Activated CD4-positive, alpha-beta T cell treated with anti-CD3 and anti-CD28 coated beads, Interleukin-2, amount 50 U/mL, for 4 hours (primary cell): ENCODE data around the gene PODN.

Source experiments
- DNase-seq, 2 experiments: peaks; one replicate each; pipeline ENCODE4 v3.0.0-alpha.2; 2020

The PODN gene

DNA sequence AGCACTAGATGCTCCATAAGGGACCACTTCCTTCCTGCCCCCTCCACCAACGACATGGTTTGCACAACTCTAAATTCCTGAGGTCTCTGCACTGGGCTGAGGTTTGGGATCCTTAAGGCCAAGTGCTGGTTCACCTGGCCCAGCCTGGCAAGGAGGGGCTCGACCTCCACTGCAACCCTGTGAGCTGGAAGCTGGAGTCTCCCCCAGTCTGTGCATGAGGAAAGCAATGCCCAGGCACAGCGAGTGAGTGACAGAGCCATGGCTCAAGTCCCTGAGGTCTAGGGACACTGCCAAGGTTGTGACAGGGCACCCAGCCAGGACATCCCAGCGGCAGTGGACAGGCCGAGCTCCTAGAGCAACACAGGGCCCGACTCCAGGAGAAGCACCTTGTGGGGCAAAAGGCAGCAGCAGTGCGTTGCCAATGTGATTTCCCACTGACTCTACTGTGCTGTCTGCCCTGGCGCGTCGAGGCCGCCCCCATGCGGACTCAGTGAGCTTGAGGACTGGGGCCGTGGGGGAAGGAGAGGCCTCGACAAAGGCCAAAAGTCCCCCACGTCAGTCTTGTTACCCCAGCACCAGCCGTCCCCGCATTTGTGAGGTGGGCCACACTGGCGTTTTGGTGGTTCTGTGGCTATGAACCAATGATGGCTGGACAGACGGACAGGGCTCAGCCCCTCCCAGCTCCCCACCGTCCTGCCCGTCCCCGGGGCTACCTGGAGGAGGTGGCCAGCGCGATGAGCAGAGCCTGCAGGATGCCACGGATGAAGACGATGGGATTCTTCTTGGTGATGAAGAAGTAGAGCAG lies 30.0 kb downstream of the PODN start:
- DNase-seq: no peak

DNA sequence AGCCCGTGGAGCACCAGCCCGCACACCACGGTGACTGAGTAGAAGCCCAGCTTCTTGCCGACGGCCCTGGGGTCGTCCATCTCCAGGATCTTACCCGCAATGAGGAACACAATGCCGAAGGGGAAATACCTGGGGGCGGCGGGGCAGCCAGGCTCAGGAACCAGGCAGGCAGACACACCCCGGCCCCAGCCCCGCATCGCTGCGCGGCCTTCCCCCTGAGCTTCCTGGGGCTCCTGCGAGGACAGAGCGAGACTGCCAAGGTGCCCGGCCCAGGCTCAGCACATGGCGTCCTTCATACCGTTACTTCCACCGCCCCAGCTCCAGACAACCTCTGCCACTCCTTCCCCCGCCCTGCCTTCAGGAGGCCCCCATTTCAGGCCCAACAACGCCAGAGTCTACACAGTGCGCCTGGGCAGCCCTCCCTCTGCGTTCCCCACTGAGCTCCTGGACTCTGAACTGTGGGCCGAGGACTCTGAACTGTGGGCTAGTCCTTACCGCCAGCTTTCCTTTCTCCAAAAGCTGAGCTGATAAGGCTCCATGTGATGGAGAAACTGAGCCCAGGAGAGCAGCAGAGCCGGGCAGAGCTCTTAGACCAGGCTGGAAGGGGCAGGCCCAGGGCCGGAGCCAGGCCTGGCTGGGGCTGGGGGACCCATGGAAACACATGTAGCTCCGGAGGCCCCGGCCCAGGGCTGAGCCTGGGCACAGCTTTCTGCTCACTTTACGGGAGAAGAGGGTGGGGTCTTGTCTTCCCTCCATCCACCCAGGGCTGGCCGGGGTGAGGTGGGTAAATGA lies 30.8 kb downstream of the PODN start:
- DNase-seq: no peak

GRCh38 chr1:53093451-53093754 lies 31.4 kb downstream of the PODN start:
- DNase-seq: no peak

DNA sequence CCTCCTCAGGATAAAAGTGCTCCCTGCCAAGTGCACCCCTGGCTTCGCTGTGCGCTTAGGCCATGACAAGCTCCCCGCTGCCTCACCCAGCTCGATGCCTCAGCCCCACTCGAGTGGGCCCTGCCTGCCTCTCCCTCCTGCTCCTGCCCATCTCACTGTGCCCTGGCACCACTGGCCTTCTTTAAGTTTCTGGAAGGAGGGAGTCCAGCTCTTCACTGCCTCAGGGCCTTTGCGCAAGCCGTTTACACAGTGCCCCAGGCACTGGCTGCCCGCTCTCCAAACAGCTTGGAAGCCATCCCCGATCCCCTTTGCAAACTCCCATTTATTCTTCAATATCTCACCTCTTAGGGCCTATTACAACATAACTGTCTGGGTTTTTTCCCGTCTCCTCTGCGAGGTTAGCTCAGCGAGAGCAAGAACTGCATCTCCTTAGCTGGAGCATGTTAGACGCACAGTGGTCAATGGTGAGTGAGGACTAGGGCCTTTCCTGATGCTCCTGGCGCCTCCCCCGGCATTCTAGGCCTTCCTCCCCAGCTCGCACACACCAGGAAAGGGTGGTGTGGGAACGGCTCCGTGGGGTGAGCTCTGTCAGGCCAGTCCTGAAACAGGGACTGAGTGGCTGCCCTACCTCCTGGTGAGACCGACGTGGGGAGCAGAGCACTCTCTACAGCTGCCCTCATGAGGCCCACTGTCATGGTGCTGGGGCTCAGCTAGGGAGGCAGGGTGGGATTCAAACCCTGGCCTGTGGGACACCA lies 31.9 kb downstream of the PODN start:
- DNase-seq: no peak

DNA sequence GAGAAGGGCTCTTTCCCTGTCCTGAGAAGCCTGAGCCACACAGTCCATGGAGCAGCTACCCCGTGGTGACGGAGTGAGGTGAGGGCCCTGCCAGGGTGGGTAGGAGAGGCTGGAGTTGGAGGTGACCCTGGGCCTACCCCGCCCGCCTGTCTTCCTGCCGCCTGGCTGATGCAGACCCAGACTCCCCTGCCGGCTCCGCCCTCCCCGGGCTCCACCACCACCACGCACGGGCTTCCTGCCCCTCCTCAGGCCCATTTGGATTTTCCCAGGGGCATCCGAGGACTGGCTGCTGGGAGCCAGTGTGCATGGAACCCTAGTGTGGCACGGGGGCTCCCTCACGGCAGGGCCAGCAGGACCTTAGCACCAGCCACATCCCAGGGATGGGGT lies 32.5 kb downstream of the PODN start:
- DNase-seq: no peak

GRCh38 chr1:53104289-53104913 lies 42.4 kb downstream of the PODN start:
- DNase-seq: no peak

GRCh38 chr1:53107090-53107489 lies 45.1 kb downstream of the PODN start:
- DNase-seq: no peak

- no peak for DNase-seq
These were observed 45.7 kb downstream of the PODN start for GRCh38 chr1:53107570-53108322.

DNA sequence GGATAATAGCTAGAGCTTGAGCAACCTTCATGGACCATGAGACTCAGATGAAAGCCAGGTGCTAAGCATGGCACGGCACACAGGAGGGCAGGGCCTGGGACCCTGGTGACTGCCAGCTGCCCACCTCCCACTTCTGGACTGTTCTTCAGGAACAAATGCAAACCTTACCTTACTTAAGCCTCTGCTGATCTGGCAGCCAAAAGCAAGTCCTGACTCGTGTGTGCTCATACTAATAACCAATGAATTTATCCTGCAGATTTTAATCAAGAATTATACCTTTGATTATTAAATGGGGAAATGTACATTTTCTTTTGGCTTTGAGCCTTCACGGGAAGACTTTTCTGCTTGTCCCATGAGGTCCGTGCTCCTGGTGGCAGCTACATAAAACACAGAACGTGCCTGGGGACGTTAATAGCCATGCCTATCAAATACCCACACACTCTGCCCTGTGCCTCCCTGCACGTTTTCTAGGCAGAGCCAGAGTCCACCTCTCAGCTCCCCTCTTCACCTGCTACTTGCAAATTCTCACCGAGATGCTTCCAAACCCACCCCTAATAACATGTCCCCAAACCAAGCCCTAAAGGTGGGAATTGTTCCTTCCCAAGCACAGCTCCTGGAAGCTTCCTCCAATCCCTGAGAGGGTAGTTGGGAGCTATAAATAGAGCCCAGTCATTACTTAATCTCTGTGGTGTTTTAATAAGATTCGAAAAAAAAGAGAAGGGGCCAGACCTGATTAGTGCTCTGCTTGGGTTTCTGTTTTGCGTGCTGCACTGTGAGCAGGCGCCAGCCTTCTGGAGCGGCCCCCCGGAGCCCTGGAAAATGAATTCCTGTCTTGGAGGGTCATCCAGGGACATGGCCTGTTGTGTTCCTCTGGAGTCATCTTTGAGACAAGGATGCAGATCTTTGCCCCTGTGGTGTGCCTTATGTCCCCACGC lies 46.9 kb downstream of the PODN start:
- DNase-seq: no peak

DNA sequence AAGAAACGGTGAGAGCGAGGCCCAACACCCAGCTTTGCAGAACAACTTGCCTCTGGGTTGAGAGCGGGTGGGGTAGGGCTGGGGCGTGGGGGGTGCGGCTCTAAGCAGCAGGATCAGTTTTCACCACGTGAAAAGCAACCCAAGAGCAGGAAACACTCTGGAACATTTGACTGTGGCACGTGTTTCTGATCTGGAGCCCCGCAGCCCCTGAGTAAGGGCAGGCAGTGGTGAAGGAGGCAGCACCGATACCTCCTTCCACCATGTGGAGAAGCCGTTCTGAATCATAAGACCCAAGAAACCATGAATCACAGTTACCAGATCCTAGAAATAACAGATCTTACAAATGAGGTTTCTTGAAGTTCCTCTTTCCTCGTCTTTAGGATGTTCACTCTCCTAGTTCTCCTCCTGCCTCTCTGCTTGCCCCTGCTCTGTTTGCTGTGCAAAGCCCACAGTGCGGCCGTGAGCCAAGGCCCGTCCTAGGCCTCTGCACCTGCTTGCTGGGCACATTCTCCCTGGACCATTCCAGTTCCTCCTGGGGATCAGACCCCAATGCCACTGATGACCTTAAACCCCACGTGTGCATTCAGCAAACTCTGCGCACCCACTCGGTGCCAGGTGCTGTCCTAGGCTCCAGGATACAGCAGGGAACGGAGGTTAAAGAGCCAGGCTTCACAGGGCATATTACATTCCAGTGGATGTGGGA lies 48.5 kb downstream of the PODN start:
- no peak for DNase-seq

DNA sequence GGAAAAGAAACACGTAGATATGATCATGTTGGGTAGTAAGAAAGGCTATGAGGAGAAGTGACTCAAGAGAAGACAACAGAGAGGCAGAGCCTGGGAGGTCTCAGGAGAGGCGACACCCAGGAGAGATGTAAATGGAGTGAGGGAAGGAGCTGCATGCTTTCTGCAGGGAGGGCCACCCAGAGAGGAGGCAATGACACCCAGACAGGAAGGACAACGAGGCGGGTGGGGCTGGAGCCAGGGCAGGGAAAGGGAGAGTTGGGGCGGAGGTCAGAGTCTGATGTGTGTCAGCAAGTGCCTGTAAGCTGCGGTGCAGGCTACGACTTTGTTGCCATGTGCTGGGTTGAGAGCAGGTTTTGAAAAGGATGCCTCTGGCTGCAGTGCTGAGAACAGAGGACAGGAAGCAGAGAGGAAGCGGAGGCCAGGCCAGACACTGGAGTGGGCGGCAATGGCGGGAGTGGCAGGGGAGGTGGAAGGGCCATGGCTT lies 49.1 kb downstream of the PODN start:
- no peak for DNase-seq

GRCh38 chr1:53111693-53112092 lies 49.7 kb downstream of the PODN start:
- no peak for DNase-seq

DNA sequence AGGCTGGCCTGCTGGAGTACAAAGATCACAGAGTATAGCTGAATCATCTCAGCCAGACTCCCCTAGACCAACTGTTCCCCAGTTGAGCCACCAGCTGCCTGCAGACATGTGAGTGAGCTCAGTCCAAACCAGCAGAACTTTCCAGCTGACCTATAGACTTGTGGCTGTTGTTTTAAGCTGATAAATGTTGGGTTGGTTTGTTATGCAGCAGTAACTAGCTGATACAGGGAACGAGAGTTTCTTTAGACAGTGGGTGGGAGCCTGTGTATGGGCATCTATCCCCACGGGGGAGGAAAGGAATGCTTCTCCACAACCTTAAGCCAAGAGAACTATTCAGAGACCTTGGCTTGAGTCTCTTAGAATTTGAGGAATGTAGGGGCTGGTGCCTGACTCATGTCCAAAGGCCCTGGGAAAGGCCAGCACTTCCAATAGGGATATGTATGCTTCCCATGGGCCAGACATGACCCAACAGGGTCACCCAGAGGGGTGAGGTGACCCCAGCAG lies 50.3 kb downstream of the PODN start:
- DNase-seq: no peak

DNA sequence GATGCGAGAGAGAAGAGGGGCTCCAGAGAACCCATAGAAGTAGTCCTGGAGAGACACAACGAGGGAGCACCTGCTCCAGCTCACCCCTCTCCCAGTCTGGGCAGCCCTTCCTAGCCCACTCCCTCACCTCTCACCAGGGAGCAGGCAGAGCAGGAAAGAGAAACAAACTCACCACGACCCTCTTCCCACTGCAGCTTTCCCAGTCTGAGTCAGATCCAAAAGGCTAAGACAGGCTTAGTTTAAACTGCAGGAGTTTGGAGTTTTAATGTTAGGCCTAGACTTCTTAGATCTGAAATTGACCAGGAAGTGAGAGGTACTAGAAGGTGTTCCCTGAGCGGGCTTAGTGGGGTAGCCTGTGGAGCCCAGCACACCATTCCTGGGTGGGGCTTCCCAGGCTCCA lies 50.8 kb downstream of the PODN start:
- DNase-seq: no peak

DNA sequence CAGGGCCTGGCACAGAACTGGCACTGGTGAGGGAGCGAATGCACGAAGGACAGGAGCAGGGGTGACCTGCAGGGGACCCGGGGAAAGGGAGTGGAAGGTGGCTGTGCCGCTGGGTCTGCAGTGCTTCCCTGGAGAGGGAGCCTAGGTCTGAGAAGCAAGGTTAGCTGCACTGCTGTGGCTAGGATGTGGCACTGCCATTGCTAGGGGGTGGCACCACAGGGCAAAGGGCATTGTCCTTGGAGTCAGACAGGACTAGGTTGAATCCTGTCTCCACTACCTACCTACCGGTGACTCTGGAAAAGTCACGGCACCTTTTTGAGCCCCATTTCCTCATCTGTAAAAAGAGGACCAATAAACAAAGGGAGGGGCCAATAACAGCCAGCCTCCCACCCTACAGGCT lies 52.1 kb downstream of the PODN start:
- no peak for DNase-seq

- no peak for DNase-seq
These were observed 52.8 kb downstream of the PODN start for GRCh38 chr1:53114581-53115400.

- no peak for DNase-seq
These were observed 53.6 kb downstream of the PODN start for GRCh38 chr1:53115403-53116306.

GRCh38 chr1:53116307-53116810 lies 54.3 kb downstream of the PODN start:
- DNase-seq: no peak
